H1 (cell line): Measurements from ENCODE around the gene HMGN1. TPM values are rescaled to one million over a fixed set of nuclear protein-coding genes. Genes with fewer than 3 reads are reported as not detected.
A peak's percentile ranks its signal among the peaks of the same experiment; 100 is the strongest.

Experiments used
- CHD1 ChIP-seq: IDR thresholded peaks from 2 replicates; pipeline ENCODE4 v1.6.1; 2012; ENCODE audit warnings: low read depth, low read length, improper control_type of control experiment
- EGR1 ChIP-seq: IDR thresholded peaks from 2 replicates; pipeline ENCODE4 v1.6.1; 2011; ENCODE audit warnings: low read depth, low read length, borderline replicate concordance
- EZH2 ChIP-seq: fragments of 200-600 bp; sonication (generic); IDR thresholded peaks from 2 replicates; pipeline ENCODE4 v1.7.1; 2012; ENCODE audit warnings: low read depth, mild to moderate bottlenecking, moderate library complexity, low read length, inconsistent platforms; ENCODE audit not compliant: severe bottlenecking
- FOSL1 ChIP-seq: IDR thresholded peaks from 2 replicates; pipeline ENCODE4 v1.6.1; 2011; ENCODE audit warnings: mild to moderate bottlenecking, low read depth, low read length, moderate library complexity; ENCODE audit not compliant: insufficient read depth
- JUN ChIP-seq: IDR thresholded peaks from 2 replicates; pipeline ENCODE4 v1.6.1; 2011; ENCODE audit warnings: low read depth, mild to moderate bottlenecking, improper control_type of control experiment, low read length
- KDM5A ChIP-seq: fragments of 200-600 bp; IDR thresholded peaks from 2 replicates; pipeline ENCODE4 v1.7.1; 2012; ENCODE audit warnings: mild to moderate bottlenecking, low read length, inconsistent platforms, mixed read lengths
- NRF1 ChIP-seq: IDR thresholded peaks from 2 replicates; pipeline ENCODE4 v1.6.1; 2011; ENCODE audit warnings: mild to moderate bottlenecking, low read depth, low read length, improper control_type of control experiment
- RAD21 ChIP-seq, 2 experiments: IDR thresholded peaks in 1 of 2; conservative IDR thresholded peaks in 1 of 2; 2 replicates each; pipeline ENCODE4 v1.6.1; 2011; ENCODE audit warnings: low read depth in 2 of 2, low read length in 2 of 2, improper control_type of control experiment in 1 of 2, inconsistent platforms in 1 of 2, mild to moderate bottlenecking in 1 of 2, moderate library complexity in 1 of 2
- RNF2 ChIP-seq: fragments of 200-900, 300-1000 bp; sonication (generic); IDR thresholded peaks from 2 replicates; pipeline ENCODE4 v1.7.1; 2016; ENCODE audit warnings: borderline replicate concordance, low read depth, mild to moderate bottlenecking, antibody characterized with exemption, low read length; ENCODE audit not compliant: poor library complexity, severe bottlenecking; ENCODE audit errors: missing control alignments
- SIX5 ChIP-seq: IDR thresholded peaks from 2 replicates; pipeline ENCODE4 v1.6.1; 2011; ENCODE audit warnings: mild to moderate bottlenecking, low read depth, low read length
- TAF7 ChIP-seq: optimal IDR thresholded peaks from 2 replicates; pipeline ENCODE3; 2011; ENCODE audit warnings: low read depth, mild to moderate bottlenecking, inconsistent platforms, low read length, moderate library complexity, borderline replicate concordance
- TBP ChIP-seq: IDR thresholded peaks from 2 replicates; pipeline ENCODE4 v1.6.1; 2011; ENCODE audit warnings: low read depth, low read length, improper control_type of control experiment
- TCF12 ChIP-seq: IDR thresholded peaks from 2 replicates; pipeline ENCODE4 v1.6.1; 2011; ENCODE audit warnings: low read depth, mild to moderate bottlenecking, low read length
- TEAD4 ChIP-seq: IDR thresholded peaks from 2 replicates; pipeline ENCODE4 v1.6.1; 2012; ENCODE audit warnings: low read depth, low read length, inconsistent platforms, mixed read lengths
- polyA plus RNA-seq, 7 experiments: library from polyadenylated mRNA; depleted of rRNA in 3 of 7; stranded (reverse) in 5 of 7; unstranded in 2 of 7; fragments of >200 nt in 5 of 7; fragments of 200-250 nt in 2 of 7; gene quantifications; 1 replicate in 5 of 7; 2 replicates in 1 of 7; 4 replicates in 1 of 7; pipeline versions ENCODE4 v1.2.1 to v1.2.3, GENCODE V29; 2011 to 2013; ENCODE audit warnings: missing spikeins in 2 of 7, mixed read lengths in 2 of 7
- total RNA-seq: library from RNA; stranded (reverse); fragmentation: NEBNext Ultra II Directional; extraction: Animal tissue kit (Norgen Biotek cat#: 25700); gene quantifications from 2 replicates; pipeline ENCODE4 v1.2.1, GENCODE V29; 2021
- TF ChIP-seq, protein P1 (sequence below): IDR thresholded peaks from 2 replicates; pipeline ENCODE4 v1.6.1; 2011; ENCODE audit warnings: low read depth, mild to moderate bottlenecking, low read length; ENCODE audit not compliant: insufficient read depth
- TF ChIP-seq, protein P2 (sequence below): IDR thresholded peaks from 2 replicates; pipeline ENCODE4 v1.6.1; 2011; ENCODE audit warnings: low read length, improper control_type of control experiment

HMGN1 gene
- total and polyA plus RNA-seq, 2 of the 8 experiments (the other 6 are each of a cell fraction or from before 2014, with no cell fraction given) = 279 to 505 TPM

GRCh38 chr21:39388038-39388810, 39.3 kb upstream of the HMGN1 start (continued):
- no peak for TF ChIP-seq SIX5
- TF ChIP-seq TCF12 = no peak
- peak; percentile 87 to 92 for TF ChIP-seq RAD21 (IDR thresholded peaks at IDR 0.05 in 1 of 2, conservative IDR thresholded peaks at IDR 0.05 in 1 of 2; ENCODE audit: low read depth in 2 of 2, low read length in 2 of 2)
- no peak for TF ChIP-seq FOSL1
- no peak for TF ChIP-seq TEAD4
- no peak for TF ChIP-seq EGR1
- TF ChIP-seq KDM5A = no peak
- peak; percentile 19; the same call in 1 of the 2 replicates for TF ChIP-seq NRF1
- TF ChIP-seq EZH2 = no peak
- peak; percentile 33; the same call in 1 of the 2 replicates for TF ChIP-seq TBP
- TF ChIP-seq, protein P1, sequence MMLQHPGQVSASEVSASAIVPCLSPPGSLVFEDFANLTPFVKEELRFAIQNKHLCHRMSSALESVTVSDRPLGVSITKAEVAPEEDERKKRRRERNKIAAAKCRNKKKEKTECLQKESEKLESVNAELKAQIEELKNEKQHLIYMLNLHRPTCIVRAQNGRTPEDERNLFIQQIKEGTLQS = no peak
- TF ChIP-seq, protein P2, sequence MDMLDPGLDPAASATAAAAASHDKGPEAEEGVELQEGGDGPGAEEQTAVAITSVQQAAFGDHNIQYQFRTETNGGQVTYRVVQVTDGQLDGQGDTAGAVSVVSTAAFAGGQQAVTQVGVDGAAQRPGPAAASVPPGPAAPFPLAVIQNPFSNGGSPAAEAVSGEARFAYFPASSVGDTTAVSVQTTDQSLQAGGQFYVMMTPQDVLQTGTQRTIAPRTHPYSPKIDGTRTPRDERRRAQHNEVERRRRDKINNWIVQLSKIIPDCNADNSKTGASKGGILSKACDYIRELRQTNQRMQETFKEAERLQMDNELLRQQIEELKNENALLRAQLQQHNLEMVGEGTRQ = no peak
- TF ChIP-seq TAF7 = no peak
- no peak for TF ChIP-seq CHD1
- no peak for TF ChIP-seq RNF2
- no peak for TF ChIP-seq JUN
